ENCODE measurements around the gene LRRC32. TPM values are rescaled to one million over a fixed set of nuclear protein-coding genes. Genes with fewer than 3 reads are reported as not detected.

LRRC32 gene
- polyA plus RNA-seq, 10 donors: 22.7 to 37.3 (median 25.0) TPM

GRCh38 chr11:76680518-76681425, 10.2 kb upstream of the LRRC32 start:
- DNase-seq: peak; percentile 58 to 87 (median 70)

GRCh38 chr11:76678321-76678720, 7.8 kb upstream of the LRRC32 start:
- no peak for DNase-seq

GRCh38 chr11:76677458-76677765, 6.9 kb upstream of the LRRC32 start:
- DNase-seq: no peak

GRCh38 chr11:76676636-76677457, 6.3 kb upstream of the LRRC32 start:
- no peak for DNase-seq

GRCh38 chr11:76674517-76675400, 4.2 kb upstream of the LRRC32 start:
- DNase-seq: no peak

GRCh38 chr11:76673176-76674142, 2.9 kb upstream of the LRRC32 start:
- no peak for DNase-seq

GRCh38 chr11:76672431-76673175, 2.1 kb upstream of the LRRC32 start:
- no peak for DNase-seq

- no peak for DNase-seq
Measured at GRCh38 chr11:76671626-76672309, 1.2 kb upstream of the LRRC32 start.

- no peak for DNase-seq
Measured at GRCh38 chr11:76671237-76671592, 668 bp upstream of the LRRC32 start.

GRCh38 chr11:76669901-76670484, 554 bp downstream of the LRRC32 start:
- peak in 2 of 3 donors; percentile 66 to 76 for DNase-seq

- DNase-seq: no peak
Measured at GRCh38 chr11:76668362-76669155, 2.0 kb downstream of the LRRC32 start.

GRCh38 chr11:76667856-76668255, 2.7 kb downstream of the LRRC32 start:
- DNase-seq: no peak

- no peak for DNase-seq
Measured at GRCh38 chr11:76667271-76667818, 3.2 kb downstream of the LRRC32 start.

GRCh38 chr11:76666830-76667229, 3.7 kb downstream of the LRRC32 start:
- DNase-seq: no peak

GRCh38 chr11:76666408-76666807, 4.1 kb downstream of the LRRC32 start:
- DNase-seq: peak in 1 of 3 donors; percentile 56

GRCh38 chr11:76665921-76666351, 4.6 kb downstream of the LRRC32 start:
- DNase-seq: no peak

GRCh38 chr11:76665172-76665571, 5.4 kb downstream of the LRRC32 start:
- DNase-seq: no peak

- no peak for DNase-seq
Measured at GRCh38 chr11:76664578-76665061, 5.9 kb downstream of the LRRC32 start.
